Cortex of kidney (tissue), 1 donor: ENCODE data around the gene UBA5.

Source experiments
- DNase-seq: peaks from one replicate; lab custom pipeline; 2025; lab: John Stamatoyannopoulos, UW

Gene UBA5

GRCh38 chr3:132654190-132654589 is 5.9 kb upstream of the UBA5 start:
- no peak for DNase-seq

GRCh38 chr3:132654721-132655120 is 5.4 kb upstream of the UBA5 start:
- DNase-seq = no peak

DNA sequence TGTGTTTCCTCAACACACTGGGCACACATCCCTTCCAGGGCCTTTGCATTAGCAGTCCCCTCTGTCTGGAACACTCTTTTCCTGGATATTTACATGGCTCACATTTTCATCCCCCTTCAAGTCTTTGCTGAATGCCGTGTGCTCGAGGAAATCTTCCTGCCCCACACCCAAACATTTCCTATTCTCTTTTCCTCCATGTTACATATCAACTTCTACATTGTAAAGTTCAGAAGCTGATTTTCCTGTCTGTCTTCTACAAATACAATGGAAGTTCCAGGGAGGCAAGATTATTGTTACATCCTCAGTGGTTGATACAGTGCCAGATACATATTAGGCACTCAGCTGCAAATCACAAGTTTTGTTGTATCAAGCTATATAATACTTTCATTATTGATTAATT is 4.7 kb upstream of the UBA5 start:
- DNase-seq = no peak

- no peak for DNase-seq
These were observed 2.0 kb upstream of the UBA5 start for GRCh38 chr3:132657869-132658747.

DNA sequence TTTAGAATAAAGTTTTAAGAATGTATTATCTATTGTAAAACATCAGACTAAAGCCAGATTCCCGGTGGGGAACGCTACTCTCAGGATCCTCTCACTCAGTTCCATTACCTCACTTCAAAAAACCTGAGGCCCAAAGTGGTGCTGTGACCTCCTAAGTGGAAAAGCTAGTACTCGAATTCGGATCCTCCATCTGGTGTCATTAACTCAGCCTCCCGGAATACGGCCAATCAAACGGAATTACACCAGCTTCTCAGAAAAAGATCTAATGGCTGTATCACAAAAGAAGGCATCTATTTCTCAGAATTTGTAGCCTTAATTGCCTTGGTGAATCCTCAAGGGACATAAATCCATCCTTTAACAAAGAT is 1.1 kb upstream of the UBA5 start:
- no peak for DNase-seq

DNA sequence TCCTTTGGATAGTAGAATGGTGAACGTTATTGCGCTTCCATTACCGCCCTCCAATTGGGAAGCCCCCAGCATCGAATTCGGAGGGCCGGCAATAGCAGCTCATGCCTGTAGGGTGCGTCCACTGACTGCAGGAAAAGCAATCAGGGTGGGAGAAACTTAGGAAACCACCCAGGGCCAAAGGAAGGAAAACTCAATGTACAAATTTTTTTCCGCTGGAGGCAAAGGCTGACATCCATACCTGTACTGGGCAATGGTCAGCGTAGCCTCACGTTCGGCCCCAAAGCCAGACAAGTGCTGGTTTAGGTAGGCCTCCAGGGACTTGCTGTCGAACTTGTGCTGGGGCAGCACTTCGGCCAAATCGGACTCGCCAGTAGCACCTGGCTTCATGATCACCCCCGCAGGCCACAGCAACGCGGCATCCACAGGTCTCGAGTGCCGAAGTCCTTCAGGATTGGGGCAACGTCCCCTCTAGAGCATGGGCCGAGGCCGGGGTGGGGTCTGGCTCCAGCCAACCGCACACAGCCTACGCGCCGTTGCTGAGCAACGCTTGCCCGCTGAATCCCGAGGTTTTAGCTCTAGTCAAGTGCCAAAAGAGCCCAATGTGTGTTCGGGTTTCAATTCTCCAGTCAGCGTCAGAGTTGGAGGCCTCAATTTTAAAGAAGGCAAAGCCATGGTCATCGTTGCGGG is 621 bp upstream of the UBA5 start, which contains the start of gene ACAD11:
Gene ACAD11 (minus strand): TSS at position 445 of the 687 bp plus-strand sequence. CDS start 58 bp downstream, at position 387.
- no peak for DNase-seq

- no peak for DNase-seq
These were observed 612 bp downstream of the UBA5 start for GRCh38 chr3:132660811-132661070.

- no peak for DNase-seq
These were observed 972 bp downstream of the UBA5 start for GRCh38 chr3:132661101-132661500.

DNA sequence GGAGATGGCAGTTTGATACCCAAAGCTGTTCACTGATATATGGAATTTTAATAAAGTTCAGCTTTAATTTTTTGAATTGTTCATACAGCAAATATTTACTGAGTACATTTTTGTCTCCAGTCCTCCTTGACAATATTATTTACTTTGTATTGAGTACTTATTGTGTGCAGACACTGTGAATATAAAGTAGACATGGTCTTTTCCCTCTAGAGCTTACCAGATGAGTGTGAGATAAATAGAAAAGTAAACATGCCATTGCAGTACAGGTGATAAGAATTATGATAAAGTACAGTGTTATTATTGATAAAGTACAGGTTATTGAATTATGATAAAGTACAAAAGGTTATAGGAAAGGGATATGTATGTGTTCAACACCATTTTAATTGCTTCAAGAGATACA is 2.1 kb downstream of the UBA5 start:
- no peak for DNase-seq

GRCh38 chr3:132665230-132665745 is 5.2 kb downstream of the UBA5 start:
- no peak for DNase-seq

DNA sequence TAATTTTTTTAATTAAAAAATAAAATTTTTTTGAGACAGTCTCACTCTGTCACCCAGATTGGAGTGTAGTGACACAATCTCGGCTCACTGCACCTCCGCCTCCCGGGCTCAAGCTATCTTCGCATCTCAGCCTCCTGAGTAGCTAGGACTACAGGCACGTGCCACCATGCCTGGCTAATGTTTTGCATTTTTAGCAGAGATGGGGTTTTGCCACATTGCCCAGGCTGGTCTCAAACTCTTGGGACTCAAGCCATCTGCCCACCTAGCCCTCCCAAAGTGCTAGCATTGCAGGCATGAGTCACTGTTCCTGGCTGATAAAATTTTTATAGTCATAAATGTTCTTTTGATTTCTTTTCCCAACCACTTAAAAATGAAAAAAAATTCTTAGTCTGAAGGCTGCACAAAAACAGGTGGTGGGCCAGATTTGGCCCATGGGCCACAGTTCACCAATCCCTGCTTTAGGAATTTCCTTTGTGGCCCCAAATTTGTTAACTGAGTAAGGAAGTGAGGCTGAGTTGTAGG is 9.2 kb downstream of the UBA5 start:
- no peak for DNase-seq

DNA sequence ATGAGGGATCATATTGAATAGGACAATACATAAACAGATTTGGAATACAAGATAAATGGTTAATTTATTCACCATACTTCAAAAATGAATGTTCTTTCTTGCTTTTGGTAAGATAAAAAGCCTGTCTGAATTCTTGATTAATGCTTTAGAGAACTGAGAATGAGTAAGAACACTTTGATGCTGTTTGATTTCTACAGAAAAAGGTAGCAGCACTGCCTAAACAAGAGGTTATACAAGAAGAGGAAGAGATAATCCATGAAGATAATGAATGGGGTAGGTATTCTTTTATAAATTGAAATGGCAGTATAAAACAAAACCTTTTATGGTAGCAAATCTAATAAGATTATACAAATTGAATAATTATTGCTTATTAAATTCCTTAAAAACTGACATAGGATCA is 15.3 kb downstream of the UBA5 start:
- DNase-seq = no peak

DNA sequence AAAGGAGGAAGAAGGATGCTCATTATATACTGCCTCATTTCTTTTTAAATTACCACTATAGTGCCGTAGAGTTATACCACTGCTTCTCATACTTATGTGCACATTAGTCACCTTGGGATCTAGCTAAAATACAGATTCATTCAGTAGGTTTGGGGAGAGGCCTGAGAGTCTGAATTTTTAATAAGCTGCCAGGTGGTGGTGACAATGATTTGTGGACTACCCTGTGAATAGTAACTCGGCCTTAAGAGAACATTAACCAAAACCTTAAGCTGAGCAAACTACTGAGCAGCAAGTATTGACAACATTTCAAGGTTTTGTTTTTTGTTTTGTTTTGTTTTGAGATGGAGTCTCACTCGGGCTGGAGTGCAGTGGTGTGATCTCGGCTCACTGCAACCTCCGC is 19.8 kb downstream of the UBA5 start:
- DNase-seq = no peak

- no peak for DNase-seq
These were observed 21.3 kb downstream of the UBA5 start for GRCh38 chr3:132681421-132681820.

- DNase-seq = no peak
These were observed 22.1 kb downstream of the UBA5 start for GRCh38 chr3:132682201-132682600.

GRCh38 chr3:132690040-132690439 is 29.9 kb downstream of the UBA5 start:
- DNase-seq = no peak

DNA sequence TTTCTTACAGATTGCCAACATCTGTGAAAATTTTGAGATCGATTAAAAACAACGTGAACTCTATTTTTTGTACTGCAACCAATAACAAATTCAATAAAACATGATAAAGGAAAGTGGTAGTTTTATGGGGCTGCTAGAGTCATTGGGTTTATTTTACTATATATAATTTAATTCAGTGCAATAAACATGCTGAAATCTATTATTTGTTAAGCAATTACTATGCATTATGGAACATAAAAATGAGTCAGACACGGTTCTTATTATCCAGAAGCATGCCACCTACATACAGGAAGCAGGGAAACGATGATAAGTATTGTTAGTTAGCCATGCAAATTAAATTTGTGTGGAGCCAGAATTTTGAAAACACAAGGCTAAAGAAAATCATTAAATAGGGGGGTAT is 34.9 kb downstream of the UBA5 start:
- DNase-seq = no peak

DNA sequence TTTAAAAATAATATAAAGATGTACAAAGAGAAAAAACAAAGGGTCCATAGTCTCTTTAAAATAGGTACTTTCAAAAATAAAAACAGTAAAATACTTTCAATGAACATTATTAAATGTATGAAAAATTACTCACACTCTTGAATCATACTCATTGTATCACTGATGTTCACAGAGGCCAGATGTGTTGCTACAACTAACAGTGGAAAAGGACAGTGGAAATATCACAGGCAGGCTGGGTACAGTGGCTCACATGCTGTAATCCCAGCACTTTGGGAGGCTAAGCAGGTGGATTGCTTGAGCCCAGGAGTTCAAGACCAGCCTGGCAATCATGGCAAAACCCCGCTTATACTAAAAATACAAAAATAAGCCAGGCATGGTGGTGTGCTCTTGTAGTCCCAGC is 35.3 kb downstream of the UBA5 start:
- DNase-seq = no peak

- no peak for DNase-seq
These were observed 43.6 kb downstream of the UBA5 start for GRCh38 chr3:132703733-132704132.

GRCh38 chr3:132709761-132710160 is 49.6 kb downstream of the UBA5 start:
- DNase-seq = no peak

DNA sequence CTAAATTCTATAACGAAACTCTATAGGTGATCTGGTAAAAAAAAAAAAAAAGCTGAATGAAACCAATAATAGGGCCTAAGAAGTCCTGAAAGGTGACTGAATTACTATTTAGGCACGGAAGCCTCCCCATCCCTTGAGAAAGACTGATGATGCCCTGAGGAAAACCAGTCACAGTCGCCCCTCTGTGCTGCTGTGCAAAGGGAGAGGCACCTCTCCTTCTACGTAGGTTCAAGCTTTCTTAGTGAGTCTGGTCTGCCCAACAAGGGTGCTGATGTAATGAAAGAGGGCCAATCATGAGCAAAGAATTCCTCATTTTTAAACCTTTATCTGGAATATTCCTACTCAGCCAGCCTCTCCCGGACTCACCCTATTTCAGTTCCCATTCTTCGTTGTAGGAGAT is 50.2 kb downstream of the UBA5 start:
- DNase-seq = no peak

DNA sequence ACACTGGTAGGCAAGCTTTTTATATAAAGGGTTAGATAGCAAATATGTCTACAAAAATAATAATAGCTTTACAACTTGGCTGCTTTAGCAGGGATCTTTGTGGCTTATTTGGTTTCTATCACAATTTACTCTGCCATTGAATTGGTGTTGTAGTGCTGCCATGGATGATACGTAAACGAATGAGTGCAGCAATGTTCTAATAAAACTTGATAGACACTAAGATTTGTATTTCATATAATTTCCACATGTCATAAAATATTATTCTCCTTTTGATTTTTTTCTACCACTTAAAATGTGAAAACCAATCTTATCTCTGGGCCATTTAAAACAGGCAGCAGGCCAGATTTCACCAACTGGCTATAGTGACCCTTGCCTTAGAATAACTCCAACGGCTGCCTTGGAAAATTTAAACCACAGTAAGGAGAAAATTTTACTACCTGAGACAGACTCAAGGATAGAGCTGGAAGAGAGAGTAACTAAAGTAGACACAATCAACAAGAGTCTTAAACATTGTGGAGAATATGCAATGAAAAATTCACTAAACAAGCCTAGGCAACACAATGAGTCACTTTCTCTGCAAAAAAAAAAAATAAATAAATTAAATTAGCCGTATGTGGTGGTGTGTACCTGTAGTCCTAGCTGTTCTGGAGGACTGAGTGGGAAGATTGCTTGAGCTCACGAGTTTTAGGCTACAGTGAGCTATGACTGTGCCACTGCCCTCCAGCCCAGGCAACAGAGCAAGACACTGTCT is 54.0 kb downstream of the UBA5 start:
- no peak for DNase-seq

- DNase-seq = no peak
These were observed 56.2 kb downstream of the UBA5 start for GRCh38 chr3:132716372-132716771.
